GM19455 (cell line): ENCODE results near the gene TMEM254.
"Not testable (repeated sequence)": the region's sequence is repeated elsewhere in the genome, so short reads cannot be mapped to it uniquely, and the experiment has no call there.

Experiments
- ATAC-seq: cut with Tn5 transposase; IDR thresholded peaks from one replicate; pipeline ENCODE4 v1.9.1; 2021; ENCODE audit not compliant: unreplicated experiment

Gene TMEM254, protein sequence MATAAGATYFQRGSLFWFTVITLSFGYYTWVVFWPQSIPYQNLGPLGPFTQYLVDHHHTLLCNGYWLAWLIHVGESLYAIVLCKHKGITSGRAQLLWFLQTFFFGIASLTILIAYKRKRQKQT

DNA sequence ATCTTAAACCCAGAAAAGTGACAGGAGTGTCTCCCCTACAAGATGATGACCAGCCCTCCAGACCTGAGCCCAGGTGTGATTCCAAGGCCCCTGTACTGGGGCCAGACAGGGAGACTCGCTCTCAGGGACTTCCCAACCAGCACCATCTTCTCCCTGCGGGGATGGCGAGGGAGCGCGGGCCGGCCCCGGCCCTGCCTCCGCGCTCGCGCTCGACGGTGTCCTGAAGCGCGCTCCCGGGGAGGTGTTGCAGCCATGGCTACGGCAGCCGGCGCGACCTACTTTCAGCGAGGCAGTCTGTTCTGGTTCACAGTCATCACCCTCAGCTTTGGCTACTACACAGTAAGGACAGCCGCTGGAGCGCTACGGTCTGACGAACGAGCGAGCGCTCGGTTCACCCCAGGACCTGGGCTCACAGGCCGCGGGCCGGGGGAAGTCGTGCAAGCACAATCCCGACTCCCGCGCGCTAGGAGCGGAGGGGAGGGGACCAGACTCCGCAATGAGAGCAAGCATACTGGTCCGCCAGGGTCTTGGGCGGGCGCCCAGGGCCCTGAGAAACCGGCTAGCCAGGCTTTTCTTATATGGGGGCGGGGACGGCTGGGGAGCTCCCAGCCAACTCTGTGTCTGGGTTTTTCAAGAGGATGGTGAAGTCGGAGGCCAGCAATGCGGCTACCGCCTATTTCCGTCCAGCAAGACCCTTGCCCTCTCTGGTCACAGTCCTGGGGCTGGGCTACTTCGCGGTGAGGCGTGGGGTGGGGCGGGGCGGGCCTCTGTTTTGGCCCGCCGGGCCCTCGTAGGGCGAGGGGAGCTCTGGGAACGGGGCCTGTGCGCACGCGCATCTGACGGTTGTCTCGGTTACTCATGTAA lies at the start of gene TMEM254:
TMEM254 (plus strand) TSS at position 218 of the 864 bp plus-strand sequence; CDS start at position 253, 35 bp downstream.
- peak; percentile 88 for ATAC-seq

DNA sequence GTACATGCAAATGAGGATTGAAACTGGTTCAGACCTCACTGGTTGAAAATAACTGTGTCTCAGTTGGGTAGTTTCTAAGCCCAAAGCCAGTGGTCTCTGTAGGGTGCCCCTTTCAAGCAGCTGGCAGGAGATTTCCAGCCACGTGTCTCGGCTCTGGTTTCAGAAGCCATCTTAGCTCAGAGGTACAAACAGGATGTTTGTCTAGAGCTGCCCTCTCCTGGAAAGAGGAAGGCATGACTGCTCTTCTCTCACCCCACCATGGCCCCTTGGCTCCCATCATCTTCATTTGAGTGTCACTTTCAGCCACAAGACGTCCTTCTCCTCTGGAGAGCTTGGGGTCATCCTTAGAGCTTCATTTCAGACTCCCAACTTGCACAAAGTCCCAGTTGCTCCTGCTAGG lies 49.3 kb upstream of the TMEM254 start:
- peak; percentile 64 for ATAC-seq

DNA sequence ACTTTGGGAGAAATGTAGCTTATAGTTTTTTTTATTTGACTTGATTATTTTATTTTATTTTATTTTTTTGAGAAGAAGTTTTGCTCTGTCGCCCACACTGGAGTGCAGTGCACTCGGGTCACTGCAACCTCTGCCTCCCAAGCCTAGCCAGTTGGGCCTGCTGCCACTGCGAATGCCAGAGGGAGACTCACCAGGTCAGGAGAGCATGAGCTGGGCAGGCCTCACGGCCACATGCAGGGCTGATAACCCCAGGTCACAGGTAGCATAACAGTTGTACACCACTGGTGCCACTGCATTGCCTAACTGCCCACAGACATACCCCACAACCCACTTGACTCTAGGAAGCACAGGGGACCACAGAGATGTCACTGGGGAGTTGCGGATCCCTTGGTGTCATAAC lies 48.6 kb upstream of the TMEM254 start:
- ATAC-seq = not testable (repeated sequence)

DNA sequence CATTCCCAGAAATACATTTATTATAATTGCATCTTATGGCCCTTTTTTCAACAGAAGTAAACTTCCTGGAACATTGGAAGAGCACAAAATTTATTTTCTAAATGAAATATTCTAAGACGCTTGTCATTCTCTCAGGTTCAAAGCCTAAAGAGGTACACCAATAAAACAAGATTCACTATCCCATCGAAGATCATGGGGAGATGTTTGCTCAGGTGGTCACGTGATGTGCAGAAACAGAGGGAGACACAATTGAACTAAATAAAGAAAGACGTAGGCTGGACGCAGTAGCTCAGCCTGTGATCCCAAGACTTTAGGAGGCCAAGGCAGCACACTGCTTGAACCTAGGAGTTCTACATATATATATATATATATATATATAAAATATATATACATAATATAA lies 46.0 kb upstream of the TMEM254 start:
- ATAC-seq = no peak

DNA sequence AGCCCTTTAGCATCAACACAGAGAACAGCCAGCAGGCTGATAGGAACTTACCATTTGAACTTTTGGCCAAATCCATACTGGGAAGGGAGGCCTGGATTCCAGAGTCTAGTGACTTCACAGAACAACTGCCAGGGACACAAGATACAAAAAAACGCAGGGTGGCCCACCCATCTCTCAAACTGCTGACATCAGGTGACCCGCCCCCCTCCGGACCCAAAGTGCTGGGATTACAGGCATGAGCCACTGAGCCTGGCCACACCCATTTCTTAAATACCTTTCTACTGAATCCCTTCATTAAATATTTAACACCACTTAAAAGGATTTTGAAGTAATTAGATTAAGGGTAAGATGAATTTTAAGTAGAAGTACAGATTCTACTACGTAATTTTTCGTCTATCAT lies 43.7 kb upstream of the TMEM254 start:
- ATAC-seq = not testable (repeated sequence)

DNA sequence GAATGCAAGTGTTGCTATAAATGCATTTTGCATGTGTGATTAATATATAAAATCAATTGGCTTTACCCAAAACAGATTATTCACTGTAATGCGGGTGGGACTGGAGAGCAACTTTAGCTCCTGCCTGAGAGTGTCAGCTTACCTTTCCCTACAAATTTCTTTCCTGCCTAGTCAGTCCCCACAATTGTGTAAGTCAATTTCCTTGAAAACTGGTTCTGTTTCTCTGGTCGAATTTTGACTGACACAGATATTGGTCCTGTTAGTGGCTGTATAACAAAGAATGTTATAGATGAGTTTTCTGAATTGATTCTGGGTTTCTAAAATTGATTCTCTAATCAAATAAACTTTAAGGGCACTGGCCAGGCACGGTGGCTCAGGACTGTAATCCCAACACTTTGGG lies 43.0 kb upstream of the TMEM254 start:
- not testable (repeated sequence) for ATAC-seq

DNA sequence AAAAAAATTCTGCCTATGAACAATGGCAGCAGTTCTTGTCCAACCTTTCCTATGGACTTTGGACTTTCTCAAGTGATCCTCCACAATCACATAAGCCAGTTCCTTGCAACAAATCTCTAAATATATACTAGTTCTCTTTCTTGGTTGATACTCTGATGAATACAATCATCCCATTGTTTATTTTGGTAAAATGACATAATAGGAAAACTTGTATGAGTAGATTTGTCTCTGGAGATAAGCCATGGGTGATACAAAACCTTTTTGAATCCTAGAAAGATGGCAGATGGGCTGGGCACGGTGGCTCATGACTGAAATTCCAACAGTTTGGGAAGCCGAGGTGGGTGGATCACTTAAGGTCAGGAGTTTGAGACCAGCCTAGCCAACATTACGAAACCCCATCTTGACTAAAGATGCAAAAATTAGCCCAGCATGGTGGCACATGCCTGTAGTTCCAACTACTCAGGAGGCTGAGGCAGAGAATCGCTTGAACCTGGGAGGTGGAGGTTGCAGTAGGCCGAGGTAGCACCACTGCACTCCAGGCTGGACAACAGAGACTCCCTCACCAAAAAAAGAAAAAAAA lies 41.5 kb upstream of the TMEM254 start:
- not testable (repeated sequence) for ATAC-seq

DNA sequence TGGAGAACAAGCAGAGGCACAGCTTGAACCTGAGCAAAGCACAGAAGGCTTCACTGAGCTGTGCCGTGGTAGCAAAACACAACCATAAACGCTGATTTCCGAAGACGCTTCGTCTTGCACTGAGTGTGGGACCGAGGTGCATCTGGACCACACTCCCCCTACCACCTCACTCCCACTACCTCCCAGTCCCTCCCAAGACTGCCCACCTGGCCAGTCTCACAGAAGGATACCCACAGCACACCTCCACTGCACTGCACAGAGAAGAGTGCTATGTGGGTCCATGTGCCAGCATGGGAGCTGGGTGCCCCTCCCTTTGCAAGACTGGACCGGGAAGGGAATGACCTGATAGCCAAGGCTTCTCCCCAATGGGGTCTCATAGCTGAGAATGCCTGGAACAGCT lies 40.2 kb upstream of the TMEM254 start:
- not testable (repeated sequence) for ATAC-seq

DNA sequence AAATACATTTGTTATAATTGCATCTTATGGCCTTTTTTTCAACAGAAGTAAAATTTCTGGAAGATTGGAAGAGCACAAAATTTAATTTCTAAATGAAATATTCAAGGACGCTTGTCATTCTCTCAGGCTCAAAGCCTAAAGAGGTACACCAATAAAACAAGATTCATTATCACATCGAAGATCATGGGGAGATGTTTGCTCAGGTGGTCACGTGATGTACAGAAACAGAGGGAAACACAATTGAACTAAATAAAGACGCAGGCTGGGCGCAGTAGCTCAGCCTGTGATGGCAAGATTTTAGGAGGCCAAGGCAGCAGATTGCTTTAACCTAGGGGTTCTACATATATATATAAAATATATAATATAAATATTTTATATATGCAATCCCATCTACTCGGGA lies 37.3 kb upstream of the TMEM254 start:
- ATAC-seq = no peak

DNA sequence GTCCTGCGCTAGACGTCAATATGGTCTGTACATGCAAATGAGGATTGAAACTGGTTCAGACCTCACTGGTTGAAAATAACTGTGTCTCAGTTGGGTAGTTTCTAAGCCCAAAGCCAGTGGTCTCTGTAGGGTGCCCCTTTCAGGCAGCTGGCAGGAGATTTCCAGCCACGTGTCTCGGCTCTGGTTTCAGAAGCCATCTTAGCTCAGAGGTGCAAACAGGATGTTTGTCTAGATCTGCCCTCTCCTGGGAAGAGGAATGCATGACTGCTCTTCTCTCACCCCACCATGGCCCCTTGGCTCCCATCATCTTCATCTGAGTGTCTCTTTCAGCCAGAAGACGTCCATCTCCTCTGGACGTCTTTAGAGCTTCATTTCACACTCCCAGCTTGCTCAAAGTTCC lies 33.5 kb upstream of the TMEM254 start:
- ATAC-seq = not testable (repeated sequence)

DNA sequence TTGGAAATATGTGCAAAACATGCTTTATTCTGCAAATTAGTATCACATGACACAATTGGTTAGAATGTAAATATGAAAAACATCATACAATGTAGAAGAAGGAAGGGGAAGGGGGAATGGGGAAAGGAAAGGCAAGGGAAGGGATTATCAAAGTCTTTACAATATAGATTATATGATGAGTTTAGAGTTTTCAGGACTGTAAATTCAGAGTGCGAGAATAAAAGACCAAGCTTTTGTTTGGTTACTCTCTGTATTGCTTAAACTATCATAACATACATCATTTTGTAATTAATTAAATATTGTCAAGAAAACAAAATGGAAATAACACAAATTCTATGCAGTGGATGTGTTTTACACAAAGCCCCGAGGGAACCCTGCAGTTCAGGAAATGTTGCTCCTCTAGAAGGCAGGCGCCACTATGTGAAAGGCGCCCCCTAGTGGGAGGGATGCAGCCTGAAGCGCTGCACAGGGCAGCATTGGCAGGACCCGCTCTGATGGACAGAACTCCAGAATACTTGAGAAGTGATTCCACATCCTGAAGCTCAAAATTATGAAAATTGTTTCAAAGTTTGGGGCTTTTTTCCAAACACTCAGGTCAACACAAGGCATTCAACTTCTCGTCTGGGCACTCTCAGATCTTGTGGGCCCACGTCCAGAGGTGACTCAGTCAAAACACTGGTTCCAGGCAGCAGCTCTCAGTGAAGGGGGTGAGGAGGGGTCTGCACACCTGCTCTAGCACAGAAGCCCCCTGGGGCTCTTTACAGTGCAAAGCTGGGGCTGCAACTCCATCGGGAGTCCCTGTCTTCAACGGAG lies 31.6 kb upstream of the TMEM254 start:
- peak; percentile 80 for ATAC-seq

DNA sequence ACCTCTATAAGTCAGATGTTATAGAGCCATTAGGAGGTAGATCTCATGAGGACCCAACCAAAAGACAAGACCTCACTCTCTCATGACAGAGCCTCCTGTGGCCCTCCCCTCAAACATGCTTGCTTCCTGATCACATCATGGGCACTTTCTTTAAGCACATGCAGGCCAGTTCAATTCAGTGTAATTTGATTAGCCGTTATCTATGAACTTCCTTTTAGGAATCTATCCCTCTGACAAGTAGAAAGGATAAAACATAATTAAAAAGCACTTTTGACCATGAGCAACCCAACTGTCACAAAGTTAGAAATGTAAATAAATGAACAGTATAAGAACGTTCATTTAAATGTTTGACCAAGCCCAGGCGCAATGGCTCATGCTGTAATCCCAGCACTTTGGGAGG lies 27.7 kb upstream of the TMEM254 start:
- no peak for ATAC-seq

DNA sequence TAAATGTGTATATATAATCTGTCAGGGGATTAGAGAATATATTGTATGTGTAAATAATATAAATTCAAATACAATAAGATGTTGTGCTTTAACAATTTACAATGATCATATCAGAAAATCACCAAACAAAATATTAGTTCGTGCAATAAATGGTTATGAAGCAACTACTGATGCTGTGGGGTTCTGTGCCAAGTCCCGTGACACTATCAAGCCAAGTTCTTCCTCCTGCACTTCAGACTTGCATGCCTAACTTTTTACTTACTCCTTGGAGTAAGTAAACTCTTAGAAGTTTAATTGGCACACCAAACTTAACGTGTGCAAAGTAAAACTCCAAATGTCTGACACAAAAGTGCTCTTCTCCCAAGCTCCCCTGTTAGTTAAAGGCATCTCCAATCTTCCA lies 26.5 kb upstream of the TMEM254 start:
- ATAC-seq = no peak

DNA sequence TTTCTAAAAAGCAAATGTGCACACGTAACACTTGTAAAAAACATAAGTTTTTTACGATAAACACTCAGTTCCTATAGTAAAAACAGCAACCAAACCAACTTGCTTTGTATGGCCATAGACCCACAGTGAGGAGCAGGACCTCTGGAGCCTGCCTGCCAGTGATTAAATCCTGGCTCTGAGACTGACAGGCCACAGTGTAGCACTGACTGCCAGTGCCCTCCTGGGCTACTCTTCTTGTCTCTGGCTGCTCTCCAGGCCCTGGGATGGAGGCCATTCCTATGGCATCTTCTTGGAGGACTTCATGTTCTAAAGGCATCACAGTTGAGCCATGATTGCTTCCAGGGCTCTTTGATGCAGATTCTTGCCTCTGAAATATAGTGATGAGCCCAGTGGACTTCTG lies 22.7 kb upstream of the TMEM254 start:
- no peak for ATAC-seq

DNA sequence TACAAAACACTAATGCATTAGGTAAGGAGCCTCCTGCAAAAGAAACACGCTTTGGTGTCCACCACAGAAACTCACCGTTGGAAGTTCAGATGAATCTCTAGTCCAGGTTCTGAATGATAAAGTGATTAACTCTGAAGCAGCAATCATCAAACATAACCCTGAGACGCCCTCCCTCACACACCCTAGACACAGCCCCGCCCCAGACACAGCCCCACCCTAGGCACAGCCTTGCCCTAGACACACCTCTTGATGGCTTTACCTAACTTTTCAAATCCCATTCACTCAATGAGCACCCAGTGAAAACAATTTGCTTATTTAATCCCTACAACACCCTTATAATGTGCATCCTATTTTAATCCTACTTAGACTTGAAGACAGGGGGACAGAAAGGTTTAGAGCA lies 21.3 kb upstream of the TMEM254 start:
- ATAC-seq = no peak

DNA sequence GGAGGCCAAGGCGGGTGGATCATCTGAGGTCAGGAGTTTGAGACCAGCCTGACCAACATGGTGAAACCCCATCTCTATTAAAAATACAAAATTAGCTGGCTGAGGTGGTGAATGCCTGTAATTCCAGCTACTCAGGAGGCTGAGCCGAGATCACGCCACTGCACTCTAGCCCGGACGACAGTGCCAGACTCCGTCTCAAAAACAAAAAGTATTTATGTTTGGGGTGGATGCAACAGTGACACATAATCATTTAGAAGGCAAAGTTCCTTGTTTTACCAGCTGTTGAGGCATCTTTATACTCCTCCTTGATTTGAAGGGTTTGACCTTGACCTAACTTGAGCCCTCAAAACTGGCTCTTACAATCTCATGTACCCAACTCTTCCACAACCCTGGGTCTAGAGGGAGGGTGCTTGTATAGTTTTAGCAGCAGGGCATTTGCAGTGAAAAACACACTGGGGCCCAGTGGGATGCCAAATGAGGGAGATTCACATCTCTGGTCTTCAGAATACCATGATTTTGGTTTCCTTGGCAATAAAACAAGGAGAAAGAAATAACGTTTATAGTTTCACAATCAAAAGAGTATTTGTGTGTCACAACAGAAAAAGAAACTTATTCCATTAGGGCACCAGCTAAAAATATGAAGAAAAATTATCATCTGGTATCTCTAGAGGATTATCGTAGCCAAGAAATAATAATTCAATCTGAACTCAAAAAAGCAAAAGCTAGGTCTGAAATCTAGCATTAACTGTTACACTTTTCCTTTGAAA lies 14.2 kb upstream of the TMEM254 start:
- ATAC-seq = no peak

DNA sequence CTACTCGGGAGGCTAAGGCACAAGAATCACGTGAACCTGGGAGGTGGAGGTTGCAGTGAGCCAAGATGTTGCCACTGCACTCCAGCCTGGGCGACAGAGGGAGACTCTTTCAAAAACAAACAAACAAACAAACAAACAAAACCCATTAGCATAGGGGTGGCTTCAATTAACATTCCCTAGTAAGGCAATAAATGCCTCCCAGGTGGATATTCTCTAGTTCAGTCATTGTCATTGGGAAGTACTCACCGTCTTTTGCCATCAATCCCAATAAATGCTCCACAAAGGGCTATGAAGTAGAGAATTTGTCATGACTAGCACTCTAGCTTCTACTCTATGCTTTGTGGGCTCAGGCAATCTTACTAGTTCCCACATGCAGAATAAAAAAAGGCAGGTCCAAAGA lies 11.7 kb upstream of the TMEM254 start:
- no peak for ATAC-seq

DNA sequence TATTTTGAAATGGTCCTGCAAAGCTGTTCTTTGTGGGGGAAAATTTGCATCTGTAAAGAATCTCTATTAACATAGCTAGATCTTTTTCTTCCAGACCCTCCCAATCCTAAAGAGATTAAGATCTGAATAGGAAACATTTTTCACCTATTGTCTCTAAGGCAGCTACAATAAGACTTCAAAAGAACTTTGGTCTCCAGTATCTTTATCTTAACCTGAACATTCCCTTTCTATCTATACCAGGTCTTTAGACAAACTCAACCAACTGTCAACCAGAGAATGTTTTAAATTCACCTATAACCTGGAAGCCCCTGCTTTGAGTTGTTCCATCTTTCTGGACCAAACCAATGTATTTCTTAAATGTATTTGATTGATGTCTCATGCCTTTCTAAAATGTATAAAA lies 10.6 kb upstream of the TMEM254 start:
- ATAC-seq = not testable (repeated sequence)

DNA sequence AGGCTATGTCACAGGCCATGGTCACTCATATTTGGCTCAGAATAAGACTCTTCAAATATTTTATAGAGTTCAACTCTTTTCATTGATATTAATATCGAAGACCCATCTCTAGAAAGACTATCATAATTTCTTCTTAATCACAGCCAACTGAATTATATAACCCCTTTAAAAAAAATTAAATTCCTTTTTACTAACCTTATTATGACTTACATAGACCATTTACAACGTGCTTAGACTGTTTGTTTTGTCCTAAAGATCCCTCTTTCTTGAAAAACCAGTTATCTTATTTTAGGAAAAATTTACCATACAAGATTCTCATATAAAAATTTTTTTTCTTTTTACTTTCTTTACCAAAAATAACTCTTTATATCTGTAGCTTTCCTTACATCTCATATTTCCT lies 10.2 kb upstream of the TMEM254 start:
- ATAC-seq = no peak

DNA sequence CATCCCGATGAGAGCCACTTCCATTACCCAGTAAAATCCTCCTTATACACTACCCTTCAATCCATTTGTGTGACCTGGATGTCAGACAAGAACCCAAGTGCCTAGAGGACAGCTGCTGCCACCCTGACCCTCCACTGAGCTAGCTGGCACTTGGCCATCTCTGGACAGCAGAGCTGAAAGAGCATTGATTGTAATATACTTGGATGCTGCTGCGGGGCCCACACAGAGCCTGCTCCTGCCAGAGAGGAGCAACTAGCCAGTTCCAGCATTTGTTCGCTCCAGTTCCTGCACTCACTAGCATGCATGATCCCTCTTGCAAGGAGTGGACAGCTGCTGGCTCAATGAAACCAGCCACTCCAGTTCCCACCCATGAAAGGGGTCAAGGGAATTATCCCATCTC lies 8.4 kb upstream of the TMEM254 start:
- no peak for ATAC-seq

DNA sequence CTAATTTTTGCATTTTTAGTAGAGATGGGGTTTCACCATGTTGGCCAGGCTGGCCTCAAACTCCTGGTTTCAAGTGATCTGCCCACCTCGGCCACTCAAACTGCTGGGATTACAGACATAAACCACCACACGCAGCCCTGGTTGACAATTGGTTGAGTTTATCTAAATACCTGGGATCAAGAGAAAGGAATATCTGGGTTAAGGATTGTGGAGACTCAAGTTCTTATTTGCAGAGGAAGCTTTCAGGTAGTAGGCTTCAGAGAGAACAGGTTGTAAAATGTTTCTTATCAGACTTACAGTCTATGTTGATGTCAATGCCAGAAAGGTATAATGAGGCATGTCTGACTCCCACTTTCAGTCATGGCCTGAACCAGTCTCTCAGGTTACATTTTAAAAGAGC lies 5.9 kb upstream of the TMEM254 start:
- no peak for ATAC-seq
